SK-N-SH (cell line): ENCODE results near the gene CEACAM16.

Experiments used
- CTCF ChIP-seq: fragments of 200-600 bp; sonication (generic); IDR thresholded peaks from 2 replicates; pipeline ENCODE4 v1.6.1; 2017; ENCODE audit warnings: antibody characterized with exemption, mild to moderate bottlenecking, moderate library complexity
- EP300 ChIP-seq, 2 experiments: IDR thresholded peaks; 2 replicates each; pipeline versions ENCODE4 v1.4.0 to v1.6.1; 2012; ENCODE audit warnings: borderline replicate concordance in 1 of 2, low read depth in 1 of 2, low read length in 1 of 2
- EZH2phosphoT487 ChIP-seq: fragments of 200-600 bp; sonication (generic); IDR thresholded peaks from 2 replicates; pipeline ENCODE4 v1.6.1; 2017; ENCODE audit warnings: low read depth, mixed run types, mild to moderate bottlenecking, antibody characterized with exemption, moderate library complexity, borderline replicate concordance
- FOXJ3 ChIP-seq: sonication (generic); formaldehyde crosslinking; IDR thresholded peaks from 2 replicates; pipeline ENCODE4 v1.5.1; 2020; ENCODE audit warnings: mild to moderate bottlenecking, missing genetic modification reagents
- FOXM1 ChIP-seq: IDR thresholded peaks from 2 replicates; pipeline ENCODE4 v1.4.0; 2012; ENCODE audit warnings: low read depth, mild to moderate bottlenecking
- GABPA ChIP-seq: IDR thresholded peaks from 2 replicates; pipeline ENCODE4 v1.4.0; 2012; ENCODE audit warnings: low read depth, mild to moderate bottlenecking
- GATA2 ChIP-seq: sonication (generic); formaldehyde crosslinking; IDR thresholded peaks from 2 replicates; pipeline ENCODE4 v1.5.0; 2020; ENCODE audit warnings: mild to moderate bottlenecking, missing genetic modification reagents
- MXI1 ChIP-seq: IDR thresholded peaks from 2 replicates; pipeline ENCODE4 v1.6.1; 2012; ENCODE audit warnings: mild to moderate bottlenecking, low read depth, low read length, improper control_type of control experiment
- POLR2AphosphoS5 ChIP-seq: IDR thresholded peaks from 2 replicates; pipeline ENCODE4 v1.6.1; 2012; ENCODE audit warnings: low read depth, low read length
- RAD21 ChIP-seq: IDR thresholded peaks from 2 replicates; pipeline ENCODE4 v1.6.1; 2012; ENCODE audit warnings: mild to moderate bottlenecking, low read length
- TAF1 ChIP-seq: IDR thresholded peaks from 2 replicates; pipeline ENCODE4 v1.6.1; 2012; ENCODE audit warnings: low read depth, mild to moderate bottlenecking, low read length, moderate library complexity, borderline replicate concordance
- YY1 ChIP-seq: IDR thresholded peaks from 2 replicates; pipeline ENCODE4 v1.4.0; 2012; ENCODE audit warnings: low read depth, mild to moderate bottlenecking
- ZBTB33 ChIP-seq: IDR thresholded peaks from 2 replicates; pipeline ENCODE4 v1.4.0; 2012; ENCODE audit warnings: low read depth, borderline replicate concordance
- TF ChIP-seq, protein P1 (sequence below): IDR thresholded peaks from 2 replicates; pipeline ENCODE4 v1.6.1; 2012; ENCODE audit warnings: mild to moderate bottlenecking, low read depth, low read length, moderate library complexity

DNA sequence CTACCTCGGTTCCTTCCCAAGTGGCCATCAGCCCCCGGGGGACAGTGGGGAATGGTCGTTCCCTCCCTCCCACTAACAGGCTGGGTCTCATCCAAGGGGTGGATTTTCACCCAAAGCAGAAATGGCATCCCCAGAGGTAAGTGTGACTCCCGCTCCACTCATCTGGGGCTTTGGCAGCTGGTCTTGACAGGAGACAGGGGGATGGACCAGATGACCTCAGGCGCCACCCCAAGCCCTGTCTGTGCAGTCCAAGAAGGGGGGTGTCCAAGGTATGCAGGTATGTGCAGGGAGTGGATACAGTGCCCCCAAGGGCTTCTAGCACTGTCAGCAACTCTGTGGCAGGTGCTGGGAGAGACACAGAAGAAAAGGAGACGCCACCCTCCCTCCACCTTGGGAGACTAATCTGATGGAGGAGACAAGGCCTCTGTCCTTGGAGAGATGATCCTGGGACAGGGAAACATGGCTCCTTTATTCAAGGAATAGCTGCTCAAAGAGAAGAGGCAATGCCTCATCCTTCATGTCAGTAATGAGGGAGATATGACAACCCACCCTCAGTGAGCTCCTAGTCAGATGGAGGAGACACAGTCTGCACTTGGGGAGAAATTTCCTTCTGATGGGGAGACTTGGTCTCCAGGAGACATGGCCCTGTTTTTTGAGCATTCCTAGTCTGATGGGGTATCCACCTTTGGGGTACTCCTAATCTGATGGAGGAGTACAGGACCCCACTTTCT is 7.7 kb downstream of the CEACAM16 start:
- no peak for TF ChIP-seq GABPA
- TF ChIP-seq POLR2AphosphoS5: no peak
- TF ChIP-seq CTCF: no peak
- TF ChIP-seq EP300 (IDR thresholded peaks at IDR 0.05; ENCODE audit: borderline replicate concordance in 1 of 2, low read depth in 1 of 2, low read length in 1 of 2): no peak
- TF ChIP-seq FOXJ3: no peak
- no peak for TF ChIP-seq YY1
- no peak for TF ChIP-seq EZH2phosphoT487
- TF ChIP-seq MXI1: no peak
- no peak for TF ChIP-seq RAD21
- TF ChIP-seq, protein P1, sequence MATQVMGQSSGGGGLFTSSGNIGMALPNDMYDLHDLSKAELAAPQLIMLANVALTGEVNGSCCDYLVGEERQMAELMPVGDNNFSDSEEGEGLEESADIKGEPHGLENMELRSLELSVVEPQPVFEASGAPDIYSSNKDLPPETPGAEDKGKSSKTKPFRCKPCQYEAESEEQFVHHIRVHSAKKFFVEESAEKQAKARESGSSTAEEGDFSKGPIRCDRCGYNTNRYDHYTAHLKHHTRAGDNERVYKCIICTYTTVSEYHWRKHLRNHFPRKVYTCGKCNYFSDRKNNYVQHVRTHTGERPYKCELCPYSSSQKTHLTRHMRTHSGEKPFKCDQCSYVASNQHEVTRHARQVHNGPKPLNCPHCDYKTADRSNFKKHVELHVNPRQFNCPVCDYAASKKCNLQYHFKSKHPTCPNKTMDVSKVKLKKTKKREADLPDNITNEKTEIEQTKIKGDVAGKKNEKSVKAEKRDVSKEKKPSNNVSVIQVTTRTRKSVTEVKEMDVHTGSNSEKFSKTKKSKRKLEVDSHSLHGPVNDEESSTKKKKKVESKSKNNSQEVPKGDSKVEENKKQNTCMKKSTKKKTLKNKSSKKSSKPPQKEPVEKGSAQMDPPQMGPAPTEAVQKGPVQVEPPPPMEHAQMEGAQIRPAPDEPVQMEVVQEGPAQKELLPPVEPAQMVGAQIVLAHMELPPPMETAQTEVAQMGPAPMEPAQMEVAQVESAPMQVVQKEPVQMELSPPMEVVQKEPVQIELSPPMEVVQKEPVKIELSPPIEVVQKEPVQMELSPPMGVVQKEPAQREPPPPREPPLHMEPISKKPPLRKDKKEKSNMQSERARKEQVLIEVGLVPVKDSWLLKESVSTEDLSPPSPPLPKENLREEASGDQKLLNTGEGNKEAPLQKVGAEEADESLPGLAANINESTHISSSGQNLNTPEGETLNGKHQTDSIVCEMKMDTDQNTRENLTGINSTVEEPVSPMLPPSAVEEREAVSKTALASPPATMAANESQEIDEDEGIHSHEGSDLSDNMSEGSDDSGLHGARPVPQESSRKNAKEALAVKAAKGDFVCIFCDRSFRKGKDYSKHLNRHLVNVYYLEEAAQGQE: no peak
- no peak for TF ChIP-seq FOXM1
- no peak for TF ChIP-seq ZBTB33
- no peak for TF ChIP-seq TAF1
- no peak for TF ChIP-seq GATA2 (CRISPR knock-in tag)
